ENCODE data around the gene MSH3. TPM values are rescaled to one million over a fixed set of nuclear protein-coding genes. Genes with fewer than 3 reads are reported as not detected.
"Not testable (repeated sequence)": the region's sequence is repeated elsewhere in the genome, so short reads cannot be mapped to it uniquely, and the experiment has no call there.

MSH3 gene
- total RNA-seq, 2 experiments from 2014 or later = 21.7 to 22.4 TPM

DNA sequence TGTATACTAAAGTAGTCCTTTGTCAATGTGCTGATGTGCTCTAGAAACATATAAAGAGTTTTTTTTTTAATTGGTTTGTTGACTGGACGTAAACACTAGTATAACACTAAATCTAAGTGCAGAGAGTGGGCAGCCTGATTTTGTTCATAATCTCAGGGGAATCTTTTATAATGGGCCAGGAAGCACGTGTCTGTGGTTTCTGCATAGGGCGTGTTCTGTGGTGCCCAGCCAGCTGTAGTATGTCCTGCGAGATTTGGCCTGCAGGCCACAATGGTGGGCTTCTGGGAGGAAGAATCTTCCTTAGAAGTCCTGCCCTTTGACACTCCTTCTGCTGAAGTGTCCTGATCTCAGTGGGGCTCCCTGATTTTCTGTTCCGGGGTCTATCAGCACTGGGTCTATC, 49.3 kb downstream of the MSH3 start:
- POLR2A ChIA-PET = no interaction called here
- CTCF ChIA-PET = no interaction called here

DNA sequence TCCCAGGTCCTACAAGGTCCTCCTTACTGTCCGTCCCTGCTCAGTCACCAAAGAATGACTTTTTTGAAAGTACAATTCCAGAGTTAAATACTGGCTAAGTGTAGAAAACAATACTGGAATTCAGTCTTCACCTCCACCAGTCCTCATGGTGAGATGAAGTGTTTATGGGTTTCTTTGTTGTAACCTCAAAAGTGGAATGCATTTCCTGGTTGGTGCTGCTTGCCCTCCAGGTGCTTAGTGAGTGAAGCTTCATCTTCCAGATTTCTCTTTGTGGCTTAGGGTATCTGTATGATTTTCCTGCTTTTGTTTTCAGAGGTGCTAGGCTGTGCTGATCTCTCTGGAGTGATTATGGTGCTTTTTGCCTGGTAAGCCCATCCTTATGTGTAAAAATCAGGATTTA, 49.8 kb downstream of the MSH3 start:
- POLR2A ChIA-PET = no interaction called here
- CTCF ChIA-PET = interaction anchor here (0.8 kb wide), 1 partner anchor 492 kb away, joined by 3 read pairs; no protein-coding TSS in a partner anchor

GRCh38 chr5:80705216-80705769, 50.8 kb downstream of the MSH3 start:
- CTCF ChIA-PET = no interaction called here
- POLR2A ChIA-PET = no interaction called here

- CTCF ChIA-PET = no interaction called here
- POLR2A ChIA-PET = interaction anchor here (0.6 kb wide), 1 partner anchor 270 kb away, joined by 5 read pairs; no protein-coding TSS in a partner anchor
These were observed 51.3 kb downstream of the MSH3 start for GRCh38 chr5:80705801-80706200.

DNA sequence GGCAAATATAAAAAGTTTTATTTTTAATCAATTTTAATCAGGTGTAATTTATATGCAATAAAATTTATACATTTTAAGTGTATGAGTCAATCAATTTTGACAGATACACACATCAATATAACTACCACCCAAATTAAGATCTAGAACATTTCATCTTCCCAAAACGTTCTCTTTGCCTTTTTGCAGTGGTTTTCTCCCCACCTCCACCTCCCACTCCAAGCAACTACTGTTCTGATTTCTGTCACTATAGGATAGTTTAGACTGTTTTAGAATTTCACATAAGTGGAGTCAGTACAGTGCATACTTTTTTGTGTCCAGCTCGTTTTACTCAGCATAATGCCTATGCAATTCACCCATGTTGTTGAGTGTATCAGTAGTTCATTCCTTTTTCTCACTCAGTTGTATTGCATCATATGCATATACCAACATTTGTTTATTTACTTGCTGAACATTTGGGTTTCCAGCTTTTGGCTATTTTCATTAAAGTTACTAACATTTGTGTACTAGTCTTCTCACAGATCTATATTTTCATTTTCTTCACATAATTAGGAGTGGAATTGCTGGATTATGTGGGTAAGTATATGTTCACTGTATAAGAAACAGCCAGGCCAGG, 52.5 kb downstream of the MSH3 start:
- POLR2A ChIA-PET = no interaction called here

DNA sequence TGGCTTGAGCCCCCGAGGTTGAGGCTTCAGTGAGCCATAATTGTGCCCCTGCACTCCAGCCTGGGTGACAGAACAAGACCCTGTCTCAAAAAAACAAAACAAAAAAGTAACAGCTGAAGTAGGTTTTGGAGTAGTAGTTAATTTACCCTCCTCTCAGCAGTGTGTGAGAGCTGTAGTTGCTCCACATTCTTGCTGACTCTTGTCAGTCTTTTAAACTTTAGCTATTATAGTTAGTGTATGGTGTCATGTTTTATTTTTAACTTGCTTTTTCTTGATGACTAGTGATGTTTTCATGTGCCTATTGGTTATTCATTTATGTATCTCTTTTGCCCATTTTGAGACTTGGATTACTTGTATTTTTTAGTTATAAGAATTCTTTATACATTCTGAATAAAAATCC, 53.2 kb downstream of the MSH3 start:
- POLR2A ChIA-PET = no interaction called here
- CTCF ChIA-PET = interaction anchor here (1.6 kb wide), 1 partner anchor 401 kb away, joined by 6 read pairs; no protein-coding TSS in a partner anchor

More for the DNA sequence above, 52.5 kb downstream of the MSH3 start:
- CTCF ChIA-PET = interaction anchor here (0.6 kb wide), 1 partner anchor 142 kb away, joined by 3 read pairs; no protein-coding TSS in a partner anchor

DNA sequence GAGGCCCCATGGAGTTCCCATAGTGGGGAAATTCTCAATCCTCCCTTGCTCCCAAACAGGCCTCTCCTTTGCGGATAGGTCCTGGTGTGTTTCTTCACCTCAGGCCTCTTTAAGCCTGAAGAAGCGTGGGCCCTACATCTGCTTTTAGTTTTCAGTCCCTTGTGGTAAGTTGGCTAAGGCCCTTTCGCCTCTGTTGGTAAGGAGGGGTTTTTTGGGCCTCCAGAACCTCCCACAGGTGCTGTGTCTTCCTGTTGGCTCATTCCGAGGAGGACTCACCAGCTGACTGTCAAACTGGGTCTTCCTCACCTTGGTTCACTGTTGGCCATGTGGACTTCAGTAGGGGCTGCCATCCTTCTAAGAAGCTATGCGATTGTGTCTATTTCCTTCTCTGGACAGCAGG, 56.8 kb downstream of the MSH3 start:
- POLR2A ChIA-PET = no interaction called here
- CTCF ChIA-PET = interaction anchor here (1.2 kb wide), 1 partner anchor 454 kb away, joined by 3 read pairs; no protein-coding TSS in a partner anchor

GRCh38 chr5:80711938-80712337, 57.5 kb downstream of the MSH3 start:
- CTCF ChIA-PET = interaction anchor here (1.2 kb wide), 1 partner anchor 453 kb away, joined by 3 read pairs; no protein-coding TSS in a partner anchor

GRCh38 chr5:80712919-80713318, 58.5 kb downstream of the MSH3 start:
- ChIA-PET CTCF (no interaction called here), POLR2A (no interaction called here)

More at GRCh38 chr5:80711938-80712337, 57.5 kb downstream of the MSH3 start:
- POLR2A ChIA-PET = no interaction called here

- CTCF ChIA-PET = no interaction called here
These were observed 59.2 kb downstream of the MSH3 start for GRCh38 chr5:80713631-80714030.

GRCh38 chr5:80714570-80715298, 60.3 kb downstream of the MSH3 start:
- ChIA-PET POLR2A (no interaction called here), CTCF (no interaction called here)

More at GRCh38 chr5:80713631-80714030, 59.2 kb downstream of the MSH3 start:
- POLR2A ChIA-PET = no interaction called here

DNA sequence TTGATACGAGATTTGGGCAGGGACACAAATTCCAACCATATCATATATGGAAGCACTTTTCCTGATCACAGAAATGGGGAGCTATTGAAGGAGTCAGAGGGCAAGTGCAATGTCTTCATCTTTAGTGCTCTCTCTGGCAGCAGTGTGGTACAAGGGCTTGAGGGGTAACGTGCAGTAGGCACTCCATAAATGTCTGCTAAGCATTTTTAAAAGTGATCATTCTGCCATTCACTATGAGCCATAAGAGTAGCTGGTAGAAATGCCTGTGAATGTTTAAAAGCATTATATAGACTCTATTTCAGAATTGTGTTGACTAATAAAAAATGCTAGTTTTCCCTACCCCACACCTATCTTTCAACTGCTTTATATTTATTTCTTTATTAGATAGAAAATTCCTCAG, 61.4 kb downstream of the MSH3 start:
- CTCF ChIA-PET = no interaction called here

GRCh38 chr5:80720181-80720580, 65.7 kb downstream of the MSH3 start:
- ChIA-PET CTCF (no interaction called here), POLR2A (no interaction called here)

More for the DNA sequence above, 61.4 kb downstream of the MSH3 start:
- POLR2A ChIA-PET = no interaction called here

GRCh38 chr5:80722916-80723315, 68.5 kb downstream of the MSH3 start:
- CTCF ChIA-PET = interaction anchor here (1.0 kb wide), 1 partner anchor 26 kb away, joined by 3 read pairs; no protein-coding TSS in a partner anchor
- POLR2A ChIA-PET = no interaction called here

DNA sequence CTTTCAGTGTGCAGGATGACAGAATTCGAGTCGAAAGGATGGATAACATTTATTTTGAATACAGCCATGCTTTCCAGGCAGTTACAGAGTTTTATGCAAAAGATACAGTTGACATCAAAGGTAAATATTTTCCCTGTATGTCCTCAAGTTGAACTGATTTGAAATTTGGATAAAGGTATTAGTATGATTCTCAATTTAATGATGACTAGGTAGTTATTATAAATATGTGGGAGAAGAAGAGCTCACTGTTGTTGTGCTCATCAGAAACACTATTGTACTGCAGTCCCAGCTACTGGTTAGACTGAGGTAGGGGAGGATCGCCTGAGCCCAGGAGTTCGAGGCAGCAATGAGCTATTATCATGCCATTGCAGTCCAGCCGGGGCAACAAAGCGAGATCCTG, 71.0 kb downstream of the MSH3 start:
- POLR2A ChIA-PET = no interaction called here

GRCh38 chr5:80736730-80737129, 82.3 kb downstream of the MSH3 start:
- ChIA-PET POLR2A (no interaction called here), CTCF (no interaction called here)

More for the DNA sequence above, 71.0 kb downstream of the MSH3 start:
- CTCF ChIA-PET = interaction anchor here (0.6 to 0.7 kb wide), 2 partner anchors 45 to 53 kb away, joined by 3 read pairs; no protein-coding TSS in a partner anchor

GRCh38 chr5:80738466-80738865, 84.0 kb downstream of the MSH3 start:
- POLR2A ChIA-PET = no interaction called here
- CTCF ChIA-PET = no interaction called here

DNA sequence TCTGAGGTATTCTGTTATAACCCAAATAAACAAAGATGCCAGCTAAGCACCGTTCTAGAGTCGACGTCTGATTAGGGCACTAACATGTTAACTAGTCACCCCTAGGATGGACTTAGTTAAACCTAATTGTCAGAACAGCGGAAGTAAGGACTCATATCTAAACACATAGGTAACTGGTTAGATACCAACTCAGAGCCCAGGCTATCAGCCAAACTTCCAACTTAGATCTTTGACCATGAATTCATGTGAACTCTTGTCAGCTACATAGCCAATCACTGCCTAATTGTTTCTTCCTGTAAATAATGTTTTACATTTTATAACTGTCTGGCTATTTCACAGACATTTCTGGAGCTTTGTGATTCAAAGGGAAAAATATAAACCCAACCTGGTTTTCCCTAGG, 84.6 kb downstream of the MSH3 start:
- ChIA-PET CTCF (no interaction called here), POLR2A (no interaction called here)

DNA sequence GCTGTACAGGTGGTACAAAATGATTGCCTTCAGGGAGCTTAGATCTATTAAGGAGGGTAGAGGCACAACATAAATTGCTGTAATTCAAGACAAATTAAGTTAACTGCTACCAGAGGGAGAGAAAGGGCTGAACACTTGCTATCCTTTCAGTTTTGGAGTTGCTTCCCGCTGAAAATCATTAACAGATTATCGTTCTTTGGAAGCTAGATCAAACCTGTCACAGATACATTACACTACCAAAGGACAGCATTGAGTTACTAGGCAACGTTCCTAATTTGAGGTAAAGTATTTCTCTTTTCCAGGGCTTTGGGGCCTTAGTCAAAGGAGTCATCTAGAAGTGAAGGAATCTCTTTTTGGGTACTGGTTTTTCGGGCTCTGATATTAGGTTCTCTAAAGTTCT, 85.0 kb downstream of the MSH3 start:
- ChIA-PET CTCF (no interaction called here), POLR2A (no interaction called here)

DNA sequence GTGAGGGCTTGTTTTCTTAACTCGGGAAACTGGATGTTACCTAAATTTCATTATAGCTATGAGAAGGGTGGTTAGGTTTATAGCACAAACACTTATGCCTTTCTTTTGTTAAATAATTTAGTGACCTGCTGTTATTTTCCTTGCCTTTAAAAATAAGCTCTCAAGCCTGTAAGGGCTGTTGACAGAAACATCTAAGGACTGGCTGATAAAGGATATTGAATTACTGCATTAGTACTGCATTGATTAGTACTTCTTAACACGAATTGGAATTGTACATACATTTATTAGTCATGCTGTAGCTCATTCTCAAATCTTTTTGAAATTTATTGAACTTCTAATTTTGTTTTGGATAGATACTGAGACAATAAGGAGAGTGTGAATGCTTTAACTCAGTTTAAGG, 85.4 kb downstream of the MSH3 start:
- ChIA-PET POLR2A (no interaction called here), CTCF (no interaction called here)

GRCh38 chr5:80740488-80740887, 86.0 kb downstream of the MSH3 start:
- POLR2A ChIA-PET = not testable (repeated sequence)
- CTCF ChIA-PET = interaction anchor here (0.7 kb wide), 1 partner anchor 22 kb away, joined by 4 read pairs; no protein-coding TSS in a partner anchor
